Neural progenitor cell (in vitro differentiated cells): Measurements from ENCODE around the gene INHBB. TPM values are rescaled to one million over a fixed set of nuclear protein-coding genes. Genes with fewer than 3 reads are reported as not detected.

ENCODE experiments used
- DNase-seq: peaks from one replicate; pipeline ENCODE4 v3.0.0-alpha.2; 2016; ENCODE audit warnings: low spot score
- H2AFZ ChIP-seq: fragments of 200-600 bp; sonication (generic); replicated peaks from 2 replicates; pipeline ENCODE4 v1.6.1; 2016; ENCODE audit warnings: antibody characterized with exemption
- H3F3A ChIP-seq: fragments of 200-600 bp; sonication (generic); 2 replicates; pipeline ENCODE4 v1.6.1; 2016; ENCODE audit warnings: antibody characterized with exemption, low read depth
- H3K27ac ChIP-seq: fragments of 200-600 bp; sonication (generic); 2 replicates; pipeline ENCODE4 v1.5.1; 2016; ENCODE audit warnings: mild to moderate bottlenecking
- H3K27me3 ChIP-seq: fragments of 200-600 bp; sonication (generic); 2 replicates; pipeline ENCODE4 v1.6.1; 2016; ENCODE audit warnings: mild to moderate bottlenecking, moderate library complexity
- H3K36me3 ChIP-seq: fragments of 200-600 bp; sonication (generic); 2 replicates; pipeline ENCODE4 v1.5.1; 2016
- H3K4me1 ChIP-seq: fragments of 200-600 bp; sonication (generic); 2 replicates; pipeline ENCODE4 v1.6.1; 2016; ENCODE audit warnings: mixed run types
- H3K4me2 ChIP-seq: fragments of 200-600 bp; sonication (generic); 2 replicates; pipeline ENCODE4 v1.6.1; 2016
- H3K4me3 ChIP-seq: fragments of 200-600 bp; sonication (generic); 2 replicates; pipeline ENCODE4 v1.5.1; 2016
- H3K79me2 ChIP-seq: fragments of 200-600 bp; sonication (generic); 2 replicates; pipeline ENCODE4 v1.6.1; 2016; ENCODE audit warnings: low read depth
- H3K9ac ChIP-seq: fragments of 200-600 bp; sonication (generic); 2 replicates; pipeline ENCODE4 v1.6.1; 2016
- H3K9me3 ChIP-seq: fragments of 200-600 bp; sonication (generic); 2 replicates; pipeline ENCODE4 v1.5.1; 2016; ENCODE audit warnings: low read depth
- H4K20me1 ChIP-seq: fragments of 200-600 bp; sonication (generic); 2 replicates; pipeline ENCODE4 v1.6.1; 2016; ENCODE audit warnings: low read depth
- H3K27ac Mint-ChIP-seq: 3 replicates; pipeline ENCODE4 v1.8.0; 2021; ENCODE audit warnings: mixed read lengths
- H3K27me3 Mint-ChIP-seq: 2 replicates; pipeline ENCODE4 v1.8.0; 2022; ENCODE audit warnings: low read depth, mild to moderate bottlenecking, inconsistent platforms, moderate library complexity, mixed read lengths; ENCODE audit not compliant: insufficient read depth
- H3K36me3 Mint-ChIP-seq: 3 replicates; pipeline ENCODE4 v1.8.0; 2021; ENCODE audit warnings: mixed read lengths
- H3K4me1 Mint-ChIP-seq: 3 replicates; pipeline ENCODE4 v1.8.0; 2021; ENCODE audit warnings: mixed read lengths
- H3K4me3 Mint-ChIP-seq: 3 replicates; pipeline ENCODE4 v1.8.0; 2021; ENCODE audit warnings: mild to moderate bottlenecking, moderate library complexity, mixed read lengths
- H3K9me3 Mint-ChIP-seq: 3 replicates; pipeline ENCODE4 v1.8.0; 2020; ENCODE audit warnings: mixed read lengths
- EZH2 ChIP-seq: fragments of 200-600 bp; sonication (generic); IDR thresholded peaks from 2 replicates; pipeline ENCODE4 v1.6.1; 2017; ENCODE audit warnings: antibody characterized with exemption, mild to moderate bottlenecking, moderate library complexity
- EZH2phosphoT487 ChIP-seq: fragments of 200-600 bp; sonication (generic); IDR thresholded peaks from 2 replicates; pipeline ENCODE4 v1.6.1; 2017; ENCODE audit warnings: antibody characterized with exemption
- total RNA-seq: library from RNA; depleted of rRNA; stranded (reverse); fragments of >200 nt; gene quantifications from 2 replicates; pipeline ENCODE4 v1.2.3, GENCODE V29; 2015; ENCODE audit warnings: low replicate concordance
- TF ChIP-seq, protein P1 (sequence below): fragments of 200-600 bp; sonication (generic); IDR thresholded peaks from 2 replicates; pipeline ENCODE4 v1.5.1; 2017; ENCODE audit warnings: antibody characterized with exemption, mild to moderate bottlenecking

INHBB gene
- total RNA-seq, 1 donor from 2014 or later: not detected

DNA sequence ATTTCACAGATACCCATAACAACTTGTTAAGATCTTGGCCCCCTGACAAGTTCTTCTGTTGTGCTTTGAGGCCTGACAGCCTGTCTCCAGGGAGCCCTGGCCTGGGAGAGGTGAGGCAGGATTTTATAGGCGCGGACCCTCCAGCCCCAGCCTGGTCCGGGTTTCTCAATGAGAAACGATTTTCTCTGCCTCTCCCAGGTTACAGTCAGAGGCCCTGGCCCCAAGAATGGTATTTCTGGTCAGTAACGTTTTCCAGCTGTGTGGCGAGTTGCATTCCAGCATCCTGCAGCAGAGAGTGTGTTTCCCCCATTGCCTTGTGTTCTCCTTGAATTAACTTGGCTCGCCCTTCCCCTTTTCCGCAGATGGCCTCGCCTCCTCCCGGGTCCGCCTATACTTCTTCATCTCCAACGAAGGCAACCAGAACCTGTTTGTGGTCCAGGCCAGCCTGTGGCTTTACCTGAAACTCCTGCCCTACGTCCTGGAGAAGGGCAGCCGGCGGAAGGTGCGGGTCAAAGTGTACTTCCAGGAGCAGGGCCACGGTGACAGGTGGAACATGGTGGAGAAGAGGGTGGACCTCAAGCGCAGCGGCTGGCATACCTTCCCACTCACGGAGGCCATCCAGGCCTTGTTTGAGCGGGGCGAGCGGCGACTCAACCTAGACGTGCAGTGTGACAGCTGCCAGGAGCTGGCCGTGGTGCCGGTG lies 3.0 kb downstream of the INHBB start:
- Histone ChIP-seq H3K4me2 (peak overlapping the region; percentile 31), H2AFZ (no peak overlapping the region), H3F3A (peaks cover 26% of the 10 kb centered on the region), H4K20me1 (peaks cover 55% of the 10 kb centered on the region), H3K36me3 (no peaks in the 10 kb centered on the region), H3K79me2 (no peaks in the 10 kb centered on the region), H3K4me1 (peaks cover 20% of the 10 kb centered on the region), H3K27ac (no peak overlapping the region), H3K9ac (no peak overlapping the region), H3K27me3 (peaks cover 87% of the 10 kb centered on the region), H3K4me3 (no peak overlapping the region), H3K9me3 (no peaks in the 10 kb centered on the region)
- peaks cover 41% of the 10 kb centered on the region for H3K27me3 Mint-ChIP-seq
- DNase-seq: peak; percentile 49
- H3K27ac Mint-ChIP-seq: no peak overlapping the region
- peak overlapping the region; percentile 62 for H3K4me3 Mint-ChIP-seq
- no peaks in the 10 kb centered on the region for H3K36me3 Mint-ChIP-seq
- H3K9me3 Mint-ChIP-seq: no peaks in the 10 kb centered on the region
- TF ChIP-seq, protein P1, sequence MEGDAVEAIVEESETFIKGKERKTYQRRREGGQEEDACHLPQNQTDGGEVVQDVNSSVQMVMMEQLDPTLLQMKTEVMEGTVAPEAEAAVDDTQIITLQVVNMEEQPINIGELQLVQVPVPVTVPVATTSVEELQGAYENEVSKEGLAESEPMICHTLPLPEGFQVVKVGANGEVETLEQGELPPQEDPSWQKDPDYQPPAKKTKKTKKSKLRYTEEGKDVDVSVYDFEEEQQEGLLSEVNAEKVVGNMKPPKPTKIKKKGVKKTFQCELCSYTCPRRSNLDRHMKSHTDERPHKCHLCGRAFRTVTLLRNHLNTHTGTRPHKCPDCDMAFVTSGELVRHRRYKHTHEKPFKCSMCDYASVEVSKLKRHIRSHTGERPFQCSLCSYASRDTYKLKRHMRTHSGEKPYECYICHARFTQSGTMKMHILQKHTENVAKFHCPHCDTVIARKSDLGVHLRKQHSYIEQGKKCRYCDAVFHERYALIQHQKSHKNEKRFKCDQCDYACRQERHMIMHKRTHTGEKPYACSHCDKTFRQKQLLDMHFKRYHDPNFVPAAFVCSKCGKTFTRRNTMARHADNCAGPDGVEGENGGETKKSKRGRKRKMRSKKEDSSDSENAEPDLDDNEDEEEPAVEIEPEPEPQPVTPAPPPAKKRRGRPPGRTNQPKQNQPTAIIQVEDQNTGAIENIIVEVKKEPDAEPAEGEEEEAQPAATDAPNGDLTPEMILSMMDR: no peak
- no peak for TF ChIP-seq EZH2phosphoT487
- TF ChIP-seq EZH2: no peak
- peaks cover 28% of the 10 kb centered on the region for H3K4me1 Mint-ChIP-seq

- peaks cover 31% of the 10 kb centered on the region for H3K4me1 Mint-ChIP-seq
- Histone ChIP-seq H3K79me2 (no peaks in the 10 kb centered on the region), H3K9ac (no peak overlapping the region), H4K20me1 (peaks cover 50% of the 10 kb centered on the region), H3K9me3 (no peaks in the 10 kb centered on the region), H2AFZ (no peak overlapping the region), H3K4me2 (no peak overlapping the region), H3F3A (peaks cover 26% of the 10 kb centered on the region), H3K27ac (no peak overlapping the region), H3K4me3 (no peak overlapping the region), H3K36me3 (no peaks in the 10 kb centered on the region), H3K4me1 (peaks cover 19% of the 10 kb centered on the region), H3K27me3 (peaks cover 81% of the 10 kb centered on the region)
- peaks cover 43% of the 10 kb centered on the region for H3K27me3 Mint-ChIP-seq
- H3K27ac Mint-ChIP-seq: no peak overlapping the region
- no peak overlapping the region for H3K4me3 Mint-ChIP-seq
- TF ChIP-seq, protein P1: no peak
- TF ChIP-seq EZH2phosphoT487 (no peak), EZH2 (no peak)
- H3K9me3 Mint-ChIP-seq: no peaks in the 10 kb centered on the region
- DNase-seq: no peak
- H3K36me3 Mint-ChIP-seq: no peaks in the 10 kb centered on the region
These were observed 3.5 kb downstream of the INHBB start for GRCh38 chr2:120349440-120349921.

DNA sequence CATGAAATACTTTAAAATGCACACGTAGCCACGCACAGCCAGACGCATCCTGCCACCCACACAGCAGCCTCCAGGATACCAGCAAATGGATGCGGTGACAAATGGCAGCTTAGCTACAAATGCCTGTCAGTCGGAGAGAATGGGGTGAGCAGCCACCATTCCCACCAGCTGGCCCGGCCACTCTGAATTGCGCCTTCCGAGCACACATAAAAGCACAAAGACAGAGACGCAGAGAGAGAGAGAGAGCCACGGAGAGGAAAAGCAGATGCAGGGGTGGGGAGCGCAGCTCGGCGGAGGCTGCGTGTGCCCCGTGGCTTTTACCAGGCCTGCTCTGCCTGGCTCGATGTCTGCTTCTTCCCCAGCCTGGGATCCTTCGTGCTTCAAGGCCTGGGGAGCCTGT lies 4.1 kb downstream of the INHBB start:
- H3K27ac Mint-ChIP-seq: peak overlapping the region; percentile 91
- H2AFZ ChIP-seq: no peak overlapping the region
- H3K4me3 Mint-ChIP-seq: no peak overlapping the region
- H3K27ac ChIP-seq: no peak overlapping the region
- H3K4me1 ChIP-seq: peaks cover 15% of the 10 kb centered on the region
- no peaks in the 10 kb centered on the region for H3K36me3 ChIP-seq
- DNase-seq: no peak
- H3F3A ChIP-seq: peaks cover 26% of the 10 kb centered on the region
- no peaks in the 10 kb centered on the region for H3K36me3 Mint-ChIP-seq
- no peaks in the 10 kb centered on the region for H3K9me3 Mint-ChIP-seq
- H3K4me3 ChIP-seq: no peak overlapping the region
- peaks cover 46% of the 10 kb centered on the region for H4K20me1 ChIP-seq
- H3K4me1 Mint-ChIP-seq: peaks cover 33% of the 10 kb centered on the region
- H3K4me2 ChIP-seq: no peak overlapping the region
- H3K79me2 ChIP-seq: no peaks in the 10 kb centered on the region
- no peak overlapping the region for H3K9ac ChIP-seq
- H3K27me3 ChIP-seq: peaks cover 75% of the 10 kb centered on the region
- TF ChIP-seq EZH2phosphoT487 (no peak), EZH2 (no peak)
- TF ChIP-seq, protein P1: no peak
- no peaks in the 10 kb centered on the region for H3K9me3 ChIP-seq
- peaks cover 45% of the 10 kb centered on the region for H3K27me3 Mint-ChIP-seq
